GM18951 (cell line): ENCODE data around the gene ZNF407.

Experiments
- POLR2A ChIP-seq: IDR thresholded peaks from 4 replicates; pipeline ENCODE4 v1.6.1; 2011; ENCODE audit warnings: mild to moderate bottlenecking; ENCODE audit not compliant: insufficient read length, insufficient read depth; ENCODE audit errors: extremely low read depth
- in situ Hi-C: fragments of 300-500 bp; cut with MboI; formaldehyde crosslinking; loops from one replicate; pipeline ENCODE4 v1.12.0; 2022; ENCODE audit warnings: low sequenced_read_pairs, mixed read lengths, inconsistent platforms; ENCODE audit not compliant: unreplicated experiment

Gene ZNF407

GRCh38 chr18:75054046-75054445, 456.4 kb downstream of the ZNF407 start:
- TF ChIP-seq POLR2A = no peak
- in situ Hi-C loops = no loop called here

GRCh38 chr18:75054611-75055010, 456.9 kb downstream of the ZNF407 start:
- in situ Hi-C loops = no loop called here

GRCh38 chr18:75057169-75057960, 459.7 kb downstream of the ZNF407 start:
- in situ Hi-C loops = no loop called here
- TF ChIP-seq POLR2A = no peak

More at GRCh38 chr18:75054611-75055010, 456.9 kb downstream of the ZNF407 start:
- no peak for TF ChIP-seq POLR2A

- no peak for TF ChIP-seq POLR2A
- in situ Hi-C loops = no loop called here
These were observed 462.5 kb downstream of the ZNF407 start for GRCh38 chr18:75060185-75060584.

GRCh38 chr18:75062297-75062886, 464.7 kb downstream of the ZNF407 start:
- TF ChIP-seq POLR2A = no peak
- in situ Hi-C loops = no loop called here

- in situ Hi-C loops = no loop called here
- TF ChIP-seq POLR2A = no peak
These were observed 465.5 kb downstream of the ZNF407 start for GRCh38 chr18:75063196-75063595.

- TF ChIP-seq POLR2A = no peak
- in situ Hi-C loops = no loop called here
These were observed 466.2 kb downstream of the ZNF407 start for GRCh38 chr18:75063615-75064512.

- no peak for TF ChIP-seq POLR2A
- in situ Hi-C loops = no loop called here
These were observed 466.8 kb downstream of the ZNF407 start for GRCh38 chr18:75064513-75064905.

- in situ Hi-C loops = no loop called here
- no peak for TF ChIP-seq POLR2A
These were observed 467.8 kb downstream of the ZNF407 start for GRCh38 chr18:75065251-75066000.

GRCh38 chr18:75066021-75066880, 468.6 kb downstream of the ZNF407 start:
- in situ Hi-C loops = no loop called here
- no peak for TF ChIP-seq POLR2A

GRCh38 chr18:75066936-75067335, 469.3 kb downstream of the ZNF407 start:
- in situ Hi-C loops = no loop called here
- TF ChIP-seq POLR2A = no peak

- in situ Hi-C loops = no loop called here
- TF ChIP-seq POLR2A = no peak
These were observed 470.5 kb downstream of the ZNF407 start for GRCh38 chr18:75067996-75068645.
